Measurements from ENCODE around the gene ZDHHC5.

DNA sequence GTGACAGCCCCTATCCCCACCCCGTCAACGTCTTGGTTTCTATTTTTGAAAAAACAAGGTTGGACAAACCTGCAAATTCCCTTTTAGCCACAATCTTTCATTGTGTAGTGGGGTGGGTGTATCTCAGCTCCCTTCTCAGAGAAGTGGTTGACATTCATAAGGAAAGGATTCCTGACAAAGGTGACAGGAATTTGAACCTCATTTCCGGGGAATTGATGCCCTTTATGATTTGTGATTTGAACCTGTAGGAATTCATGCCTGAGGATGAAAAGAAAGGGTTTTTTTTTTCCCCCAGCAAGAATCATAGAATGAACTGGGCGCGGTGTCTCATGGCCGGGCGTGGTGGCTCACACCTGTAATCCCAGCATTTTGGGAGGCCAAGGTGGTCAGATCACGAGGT, 32.7 kb upstream of the ZDHHC5 start:
- no peak for TF ChIP-seq CTCF (IDR thresholded peaks at IDR 0.05; ENCODE audit: low read length)
- TF ChIP-seq EZH2 (IDR thresholded peaks at IDR 0.05; ENCODE audit: borderline replicate concordance, low read length), result no peak
